ENCODE results near the gene CHN2.

CHN2 gene

GRCh38 chr7:29405891-29406290 is 211.3 kb downstream of the CHN2 start:
- DNase-seq, result no peak
- ATAC-seq, result no peak

DNA sequence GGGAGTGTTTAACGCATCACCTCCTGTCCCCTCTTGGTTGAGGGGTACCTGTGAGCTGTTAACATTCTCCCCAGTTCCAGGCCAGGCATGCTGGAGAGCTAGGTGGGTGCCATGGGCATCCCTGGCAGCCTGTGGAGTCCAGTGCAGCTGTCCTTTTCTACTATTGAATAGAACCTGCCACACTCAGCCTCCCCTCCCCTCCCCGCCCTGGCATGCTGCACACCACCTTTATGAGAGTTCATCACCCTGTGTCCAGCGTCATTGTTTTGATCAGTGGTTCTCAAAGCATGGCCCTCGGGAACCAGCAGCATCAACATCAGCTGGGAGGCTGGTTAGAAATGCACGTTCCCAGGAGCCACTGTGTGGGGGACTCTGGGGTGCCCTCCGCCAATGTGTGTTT is 211.8 kb downstream of the CHN2 start:
- ATAC-seq, result no peak
- DNase-seq, result no peak

- DNase-seq, result peak; percentile 56
- no peak for ATAC-seq
These were observed 214.3 kb downstream of the CHN2 start for GRCh38 chr7:29408841-29409243.

DNA sequence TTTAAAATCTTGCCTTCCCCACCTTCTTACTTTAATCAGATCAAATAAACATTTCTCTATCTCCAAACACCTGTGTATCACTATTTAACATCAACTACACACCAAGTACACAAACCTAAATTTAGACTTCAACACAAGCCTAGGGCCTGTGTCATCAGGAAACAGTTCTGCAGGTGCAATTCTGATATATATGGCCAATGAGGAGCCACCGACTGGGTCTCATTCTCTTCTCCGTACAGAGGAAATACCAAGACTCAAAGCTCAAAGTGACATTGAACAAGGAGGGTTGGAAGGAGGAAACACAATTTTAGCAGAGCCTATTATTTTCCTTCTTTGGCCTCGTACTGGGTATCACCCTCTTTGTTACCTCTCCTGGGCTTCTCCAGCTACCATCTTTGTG is 216.4 kb downstream of the CHN2 start:
- ATAC-seq (no peak), DNase-seq (no peak)

GRCh38 chr7:29412912-29413311 is 218.3 kb downstream of the CHN2 start:
- no peak for ATAC-seq
- no peak for DNase-seq

- DNase-seq (no peak), ATAC-seq (no peak)
These were observed 219.1 kb downstream of the CHN2 start for GRCh38 chr7:29413626-29414136.

GRCh38 chr7:29414216-29414615 is 219.6 kb downstream of the CHN2 start:
- DNase-seq (no peak), ATAC-seq (no peak)

DNA sequence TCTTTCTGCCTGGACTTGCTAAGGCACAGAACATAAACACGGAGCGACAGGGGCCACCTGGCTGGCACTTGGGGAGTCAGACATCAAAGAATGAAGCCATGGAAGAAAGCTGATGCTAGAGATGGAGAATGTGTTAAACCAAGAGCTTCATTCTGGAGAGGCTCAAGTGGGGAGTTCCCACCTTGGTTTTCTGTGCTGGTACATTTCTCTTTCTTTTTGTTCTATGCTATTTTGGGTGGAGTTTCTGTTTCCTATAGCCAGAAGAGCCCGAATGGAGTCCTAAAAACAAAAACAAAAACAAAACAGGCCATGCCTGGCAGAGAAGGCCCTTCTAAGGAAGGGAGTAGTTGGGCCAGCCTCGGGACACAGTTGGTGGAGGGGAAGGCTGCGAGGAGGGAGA is 220.6 kb downstream of the CHN2 start:
- DNase-seq (no peak), ATAC-seq (no peak)

DNA sequence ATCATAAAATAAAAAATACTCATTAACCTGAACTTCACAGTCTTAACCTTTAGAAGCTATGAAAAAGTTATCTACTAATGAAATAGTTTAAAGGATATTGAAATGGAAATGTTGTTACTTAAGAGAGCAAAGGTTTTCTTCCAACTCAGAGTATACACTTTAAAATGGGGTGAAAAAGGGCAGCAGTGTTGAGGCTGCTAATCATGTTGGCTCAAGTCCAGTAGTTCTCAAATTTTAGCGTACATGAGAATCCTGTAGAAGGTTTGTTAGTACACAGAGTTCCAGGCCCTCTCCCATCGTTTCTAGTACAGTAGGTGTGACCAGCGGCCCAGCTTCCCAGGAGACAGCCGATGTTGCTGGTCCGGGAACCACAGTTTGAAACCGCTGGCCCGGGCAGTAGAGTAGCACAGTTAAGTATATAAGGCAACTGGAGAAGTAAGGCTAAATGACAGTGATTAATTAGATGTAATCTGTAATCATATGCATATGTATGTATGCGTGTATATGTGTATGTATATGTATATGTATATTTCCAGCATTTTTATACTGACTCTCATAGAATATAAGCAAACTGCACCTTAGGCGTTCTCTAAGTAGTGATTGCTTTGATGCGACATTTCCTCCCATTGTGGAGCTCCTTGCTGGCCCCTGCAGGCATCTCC is 221.8 kb downstream of the CHN2 start:
- DNase-seq (no peak), ATAC-seq (no peak)

DNA sequence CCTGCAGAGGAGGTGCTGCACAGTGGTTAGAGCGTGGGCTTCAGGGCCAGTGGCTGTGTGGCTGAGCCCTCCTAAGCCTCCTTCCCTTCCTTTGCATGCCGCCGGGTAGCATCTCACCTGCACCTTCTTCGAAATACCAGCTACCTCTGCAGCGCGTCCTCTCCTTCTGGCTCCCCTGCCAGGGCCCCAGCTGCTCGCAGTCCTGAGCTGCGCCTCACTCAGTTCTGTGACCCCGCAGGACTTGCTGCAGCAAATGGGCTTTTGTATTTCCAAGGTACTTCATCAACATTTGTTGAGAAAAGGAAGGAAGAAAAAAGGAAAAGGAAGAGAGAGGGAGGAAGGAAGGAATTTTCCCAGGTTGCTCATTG is 222.3 kb downstream of the CHN2 start:
- no peak for DNase-seq
- no peak for ATAC-seq

- DNase-seq (no peak), ATAC-seq (no peak)
These were observed 223.5 kb downstream of the CHN2 start for GRCh38 chr7:29418056-29418455.

DNA sequence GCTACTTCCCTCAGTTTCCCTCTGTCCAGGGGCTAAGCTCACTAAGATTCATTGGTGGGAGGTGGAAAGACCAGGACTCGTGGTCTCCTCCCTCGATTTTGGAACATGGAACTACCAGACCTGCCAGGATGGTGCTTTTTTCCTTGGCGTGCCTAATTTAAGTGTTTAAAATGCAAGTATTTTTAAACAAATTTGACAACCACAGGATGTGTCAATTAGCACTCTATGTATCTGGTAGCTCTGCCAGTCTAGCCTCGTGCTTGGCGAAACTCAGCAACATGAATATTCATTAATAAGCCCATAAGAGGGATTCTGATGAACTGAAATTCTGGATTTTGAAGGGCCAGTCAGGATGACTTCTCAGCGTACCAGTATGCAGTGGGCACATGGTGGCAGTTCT is 224.1 kb downstream of the CHN2 start:
- DNase-seq (no peak), ATAC-seq (no peak)

DNA sequence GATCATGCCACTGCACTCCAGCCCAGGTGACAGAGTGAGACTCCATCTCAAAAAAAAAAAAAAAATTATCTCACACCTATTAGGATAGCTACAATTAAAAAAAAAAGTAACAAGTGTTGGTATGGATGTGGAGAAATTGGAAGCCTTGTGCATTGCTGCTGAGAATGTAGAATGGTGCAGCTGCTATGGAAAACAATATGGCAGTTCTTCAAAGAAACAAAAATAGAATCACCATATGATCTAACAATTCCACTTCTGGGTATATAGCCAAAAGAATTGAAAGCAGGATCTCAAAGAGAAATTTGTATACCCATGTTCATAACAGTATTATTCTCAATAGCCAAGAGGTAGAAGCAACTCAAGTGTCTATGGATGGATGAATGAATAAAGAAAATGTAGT is 225.4 kb downstream of the CHN2 start:
- ATAC-seq (no peak), DNase-seq (no peak)

DNA sequence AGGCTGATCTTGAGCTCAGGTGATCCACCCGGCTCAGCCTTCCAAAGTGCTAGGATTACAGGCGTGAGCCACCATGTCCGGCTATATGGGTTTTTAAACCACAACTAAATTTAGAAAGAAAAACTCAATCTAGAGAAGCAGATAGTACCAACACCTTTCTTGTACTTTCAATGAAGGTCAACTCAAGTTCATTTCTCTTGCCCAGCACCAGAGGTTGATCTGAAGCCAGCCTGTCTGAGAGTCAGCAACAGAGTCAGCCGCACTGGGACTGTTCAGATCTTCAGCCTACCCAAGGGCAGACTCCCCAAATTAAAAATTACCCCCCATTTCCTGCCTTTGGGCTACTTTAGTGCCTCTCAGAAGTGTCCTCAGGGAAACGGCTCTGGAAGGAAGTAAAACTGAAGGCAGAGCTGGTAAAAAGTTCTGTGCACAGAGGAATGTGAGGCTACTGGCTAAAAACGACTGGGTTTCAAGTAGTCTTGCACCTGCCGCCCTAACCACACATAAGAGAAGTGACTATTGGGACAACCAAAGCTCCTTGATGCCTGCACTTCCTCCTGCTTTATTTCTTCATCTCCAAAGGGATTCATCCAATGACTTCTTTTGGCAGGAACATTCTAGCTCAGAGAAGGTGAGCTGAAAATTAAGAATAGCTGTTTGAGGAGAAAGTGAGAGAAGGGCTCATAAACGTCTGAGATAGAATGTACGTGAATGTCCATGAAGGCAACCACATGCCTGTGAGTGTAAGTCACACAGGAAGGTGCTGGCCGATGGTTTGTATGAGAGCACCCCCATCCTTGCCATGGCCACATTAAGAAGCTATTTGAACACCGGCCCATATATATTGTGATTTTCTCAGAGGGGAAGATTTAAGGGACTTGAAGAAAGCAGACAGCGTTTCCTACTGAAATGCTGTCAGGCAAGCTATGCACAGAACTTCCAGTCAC is 226.7 kb downstream of the CHN2 start:
- DNase-seq (no peak), ATAC-seq (no peak)

- no peak for DNase-seq
- ATAC-seq, result no peak
These were observed 228.3 kb downstream of the CHN2 start for GRCh38 chr7:29422829-29423228.

DNA sequence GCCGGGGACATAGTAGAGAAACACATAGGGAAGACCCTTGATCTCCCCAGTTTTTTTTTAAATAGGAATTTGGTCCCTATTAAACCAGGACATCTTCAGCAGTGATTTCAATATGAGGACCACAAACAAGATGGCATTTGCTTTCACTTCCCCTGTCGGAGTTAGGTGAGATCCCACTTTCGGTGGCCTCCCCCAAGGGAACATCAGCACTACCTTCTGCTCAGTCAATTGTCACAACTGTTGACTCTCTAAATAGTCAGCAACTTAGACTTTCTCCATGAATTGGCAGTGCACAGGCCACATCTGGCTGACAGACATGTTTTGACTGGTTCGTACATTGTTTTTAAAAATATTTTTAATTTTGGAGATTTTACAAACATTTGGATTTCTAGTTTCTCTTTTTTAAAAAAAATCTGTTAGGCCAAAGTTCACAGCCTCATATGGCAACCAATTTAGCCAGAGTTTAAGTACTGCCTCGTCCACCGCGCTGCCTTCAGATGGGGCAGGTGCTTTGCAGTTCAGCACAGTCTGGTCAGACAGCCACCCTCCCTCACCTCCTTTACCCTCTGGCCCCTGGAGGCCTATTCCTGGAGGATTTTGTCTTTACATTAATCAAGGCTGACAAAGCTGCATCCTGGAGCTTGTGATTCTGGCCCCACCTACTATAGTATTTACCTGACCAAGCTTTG is 229.9 kb downstream of the CHN2 start:
- DNase-seq (no peak), ATAC-seq (no peak)

DNA sequence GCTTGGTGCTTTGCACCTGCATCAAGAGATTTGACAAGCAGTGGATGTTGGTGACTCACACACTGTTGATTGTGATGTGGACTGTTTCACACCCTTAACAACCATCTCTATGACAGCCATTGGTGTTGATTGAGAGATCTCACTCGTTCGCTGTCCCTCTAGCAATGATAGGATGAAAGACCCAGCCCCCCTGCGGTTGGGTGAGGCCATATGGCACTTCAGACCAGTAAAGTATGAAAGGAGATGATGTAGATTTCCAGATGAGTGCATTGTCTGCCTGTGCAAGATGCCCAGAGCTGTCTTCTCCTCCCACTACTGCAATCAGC is 230.4 kb downstream of the CHN2 start:
- ATAC-seq (no peak), DNase-seq (no peak)

DNA sequence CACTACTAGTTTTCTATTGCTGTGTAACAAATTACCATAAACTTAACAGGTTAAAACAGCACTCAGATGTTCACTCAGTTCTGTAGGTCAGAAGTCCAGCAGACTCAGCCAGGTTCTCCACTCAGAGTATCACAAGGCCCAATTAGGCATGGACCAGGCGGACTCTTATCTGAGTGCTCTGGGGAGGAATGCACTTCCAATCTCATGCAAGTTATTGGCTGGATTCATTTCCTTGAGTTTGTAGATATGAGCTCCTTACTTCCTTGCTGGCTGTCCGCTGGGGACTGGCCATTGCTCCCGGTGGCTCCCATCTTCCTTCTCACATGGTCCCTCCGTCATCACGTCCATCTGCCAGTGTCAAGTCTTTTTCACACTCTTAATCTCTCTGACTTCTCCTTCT is 232.0 kb downstream of the CHN2 start:
- ATAC-seq, result no peak
- DNase-seq, result no peak

DNA sequence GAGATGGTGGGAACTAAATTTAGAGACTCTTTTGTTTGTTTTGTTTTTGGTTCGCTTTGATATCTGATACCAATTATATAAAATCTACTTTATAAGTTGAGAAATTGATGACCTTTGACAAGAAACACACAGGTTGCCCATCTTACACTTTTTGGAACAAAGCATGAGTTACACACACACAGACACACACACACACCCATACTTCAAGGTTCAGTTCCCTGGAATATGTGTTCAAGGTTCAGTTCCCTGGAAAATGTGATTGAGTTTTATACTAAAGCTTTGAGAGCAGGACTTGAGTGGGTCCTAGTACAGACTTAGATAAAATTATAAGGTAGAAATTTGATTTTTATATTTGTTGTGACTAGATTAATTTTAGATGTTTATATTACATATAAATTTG is 234.8 kb downstream of the CHN2 start:
- no peak for DNase-seq

GRCh38 chr7:29430279-29430949 is 235.8 kb downstream of the CHN2 start:
- ATAC-seq, result no peak
- no peak for DNase-seq

More for the DNA sequence above, 234.8 kb downstream of the CHN2 start:
- no peak for ATAC-seq

DNA sequence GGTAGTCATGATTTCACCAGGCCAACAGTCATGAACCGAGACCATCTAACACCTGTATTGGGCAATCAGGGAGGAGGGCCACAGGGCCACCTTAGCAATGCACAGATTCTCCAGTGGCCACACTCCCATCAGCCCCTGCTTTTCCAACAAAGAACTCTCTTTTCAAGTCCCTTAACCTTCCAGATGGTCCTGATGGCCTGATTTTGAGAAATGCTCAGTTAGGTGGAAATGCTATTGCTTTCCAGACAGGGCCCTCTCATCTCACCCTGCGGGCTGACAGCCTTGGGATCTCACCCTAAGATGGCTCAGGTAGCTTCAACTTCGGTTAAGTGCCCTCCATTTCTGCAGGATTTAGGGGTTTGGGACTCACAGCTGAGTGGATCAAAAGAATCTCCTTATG is 237.1 kb downstream of the CHN2 start:
- ATAC-seq (no peak), DNase-seq (no peak)

DNA sequence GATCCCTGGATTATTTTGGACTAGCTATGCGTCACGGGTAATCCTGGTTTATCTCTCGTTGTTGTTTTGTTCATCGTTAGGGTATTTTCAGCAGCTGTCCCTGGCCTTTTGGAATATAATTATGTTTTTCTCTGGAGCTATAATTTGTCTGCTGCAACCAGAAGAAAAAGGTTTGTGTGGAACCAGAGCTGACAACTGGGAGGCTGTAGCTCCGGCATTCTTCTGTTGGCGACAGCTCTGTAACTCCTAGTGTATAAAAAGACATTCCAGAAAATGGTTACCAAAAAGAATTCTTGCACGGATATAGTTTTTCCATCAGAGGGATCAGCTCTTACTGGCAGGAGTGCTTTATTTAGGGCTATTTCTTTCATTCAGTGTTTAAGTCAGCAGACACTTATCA is 238.1 kb downstream of the CHN2 start:
- DNase-seq (no peak), ATAC-seq (no peak)

DNA sequence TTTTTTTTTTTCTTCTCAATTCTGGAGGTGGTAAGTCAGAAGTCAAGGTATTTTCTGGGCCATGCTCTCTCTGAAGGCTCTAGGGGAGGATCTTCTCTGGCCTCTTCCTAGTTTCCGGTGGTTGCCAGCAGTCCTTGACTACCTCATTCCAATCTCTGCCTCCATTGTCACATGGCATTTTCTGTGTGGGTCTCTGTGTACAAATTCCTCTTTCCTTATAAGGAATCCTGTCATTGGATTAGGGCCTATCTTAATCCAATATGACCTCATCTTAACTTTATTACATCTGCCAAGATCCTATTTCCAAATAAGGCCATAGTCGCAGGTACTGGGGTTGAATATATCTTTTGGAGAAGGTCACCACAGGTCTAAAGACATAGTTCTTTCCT is 239.8 kb downstream of the CHN2 start:
- DNase-seq (no peak), ATAC-seq (no peak)
